Sigmoid colon (tissue), 4 donors: ENCODE measurements around the gene CCDC200.

Experiments used
- CTCF ChIP-seq, 4 experiments: fragments of 450-650 bp in 3 of 4; fragments of 200-600 bp in 1 of 4; IDR thresholded peaks; one replicate each; pipeline ENCODE4 v1.5.1; 2016 to 2019; ENCODE audit warnings: antibody characterized with exemption in 4 of 4, mild to moderate bottlenecking in 3 of 4, moderate library complexity in 2 of 4
- EP300 ChIP-seq, 4 donors: sonication (generic); formaldehyde crosslinking; IDR thresholded peaks; one replicate each; pipeline ENCODE4 v1.6.1; 2017; ENCODE audit warnings: antibody characterized with exemption in 4 of 4

- TF ChIP-seq EP300 (IDR thresholded peaks at IDR 0.05), result no peak
- TF ChIP-seq CTCF (IDR thresholded peaks at IDR 0.05), result no peak
Observed at GRCh38 chr17:43217614-43218087, 10.8 kb downstream of the CCDC200 start.
